GM06990 (cell line): ENCODE results near the gene EPN1.

Source experiments
- DNase-seq: peaks from one replicate; pipeline ENCODE4 v3.0.0-alpha.2; 2011; ENCODE audit not compliant: insufficient read length; ENCODE audit errors: extremely low read depth
- H3K27me3 ChIP-seq: replicated peaks from 2 replicates; pipeline ENCODE4 v1.6.0; 2011; ENCODE audit warnings: low read length; ENCODE audit not compliant: control insufficient read depth, insufficient read depth
- H3K36me3 ChIP-seq: 2 replicates; pipeline ENCODE4 v1.5.1; 2011; ENCODE audit warnings: low read length; ENCODE audit not compliant: control insufficient read depth, insufficient read depth
- H3K4me3 ChIP-seq: replicated peaks from 2 replicates; pipeline ENCODE4 v1.5.1; 2011; ENCODE audit warnings: low read depth, mild to moderate bottlenecking, control low read depth, low read length
- CTCF ChIP-seq: IDR thresholded peaks from 2 replicates; pipeline ENCODE4 v1.5.1; 2011; ENCODE audit warnings: low read length, control low read depth, mild to moderate bottlenecking, inconsistent platforms; ENCODE audit not compliant: insufficient read depth, poor library complexity, severe bottlenecking

EPN1 gene

GRCh38 chr19:55644191-55644833, 30.7 kb upstream of the EPN1 start:
- Histone ChIP-seq H3K27me3 (no peaks in the 10 kb centered on the region), H3K4me3 (peak overlapping the region; percentile 90), H3K36me3 (peaks cover 11% of the 10 kb centered on the region)
- no peak for TF ChIP-seq CTCF
- no peak for DNase-seq

GRCh38 chr19:55644842-55645511, 30.0 kb upstream of the EPN1 start:
- H3K36me3 ChIP-seq = peaks cover 11% of the 10 kb centered on the region
- DNase-seq = no peak
- peak overlapping the region; percentile 90 for H3K4me3 ChIP-seq
- no peak for TF ChIP-seq CTCF
- H3K27me3 ChIP-seq = no peaks in the 10 kb centered on the region

GRCh38 chr19:55645512-55645881, 29.5 kb upstream of the EPN1 start:
- no peak for DNase-seq
- Histone ChIP-seq H3K4me3 (peak overlapping the region; percentile 90), H3K36me3 (peaks cover 11% of the 10 kb centered on the region), H3K27me3 (no peaks in the 10 kb centered on the region)
- TF ChIP-seq CTCF = no peak

GRCh38 chr19:55646889-55647731, 27.9 kb upstream of the EPN1 start:
- Histone ChIP-seq H3K27me3 (no peaks in the 10 kb centered on the region), H3K4me3 (peak overlapping the region; percentile 83), H3K36me3 (peaks cover 11% of the 10 kb centered on the region)
- no peak for TF ChIP-seq CTCF
- DNase-seq = no peak

- peaks cover 15% of the 10 kb centered on the region for H3K36me3 ChIP-seq
- TF ChIP-seq CTCF = no peak
These were observed 27.1 kb upstream of the EPN1 start, which contains the start of gene CCDC106 for GRCh38 chr19:55647732-55648584. TSS of gene CCDC106 (plus strand) at chr19:55648212. CDS start at chr19:55649047, 835 bp downstream.

More at GRCh38 chr19:55647732-55648584, 27.1 kb upstream of the EPN1 start, which contains the start of gene CCDC106:
- Histone ChIP-seq H3K27me3 (no peaks in the 10 kb centered on the region), H3K4me3 (peak within 1 kb of the TSS; percentile 83)
- DNase-seq = peak; percentile 85
